HFF-Myc (cell line): ENCODE results near the gene ZNF385B.
"Not testable (repeated sequence)": the region's sequence is repeated elsewhere in the genome, so short reads cannot be mapped to it uniquely, and the experiment has no call there.

ENCODE experiments used
- DNase-seq: peaks from one replicate; pipeline ENCODE4 v3.0.0-alpha.2; 2011; ENCODE audit warnings: low read depth; ENCODE audit errors: extremely low read depth
- H3K4me3 ChIP-seq: replicated peaks from 2 replicates; pipeline ENCODE4 v1.5.1; 2011; ENCODE audit warnings: low read depth, mild to moderate bottlenecking, control low read depth, low read length
- CTCF ChIP-seq: IDR thresholded peaks from 2 replicates; pipeline ENCODE4 v1.5.1; 2012; ENCODE audit warnings: mild to moderate bottlenecking, low read depth, low read length, control low read depth; ENCODE audit errors: missing control alignments

ZNF385B gene

GRCh38 chr2:179785902-179786301 lies 75.5 kb downstream of the ZNF385B start:
- TF ChIP-seq CTCF = no peak
- DNase-seq = no peak
- H3K4me3 ChIP-seq = no peak overlapping the region

GRCh38 chr2:179782346-179782745 lies 79.1 kb downstream of the ZNF385B start:
- DNase-seq, H3K4me3 ChIP-seq: not testable (repeated sequence)

GRCh38 chr2:179773986-179774385 lies 87.4 kb downstream of the ZNF385B start:
- H3K4me3 ChIP-seq = no peak overlapping the region
- no peak for DNase-seq
- no peak for TF ChIP-seq CTCF

GRCh38 chr2:179772346-179772745 lies 89.1 kb downstream of the ZNF385B start:
- no peak for DNase-seq
- no peak overlapping the region for H3K4me3 ChIP-seq
- TF ChIP-seq CTCF = no peak

GRCh38 chr2:179771791-179772190 lies 89.6 kb downstream of the ZNF385B start:
- DNase-seq = no peak
- H3K4me3 ChIP-seq = no peak overlapping the region
- no peak for TF ChIP-seq CTCF

- H3K4me3 ChIP-seq = no peak overlapping the region
- DNase-seq = no peak
- TF ChIP-seq CTCF = no peak
Measured at GRCh38 chr2:179770029-179770428, 91.4 kb downstream of the ZNF385B start.

GRCh38 chr2:179769323-179769722 lies 92.1 kb downstream of the ZNF385B start:
- no peak for TF ChIP-seq CTCF
- H3K4me3 ChIP-seq = no peak overlapping the region
- no peak for DNase-seq
